Upper lobe of left lung (tissue), 4 donors: ENCODE measurements around the gene COX4I1.

Source experiments
- EP300 ChIP-seq, 4 donors: sonication (generic); formaldehyde crosslinking; IDR thresholded peaks; one replicate each; pipeline ENCODE4 v1.5.1; 2017; ENCODE audit warnings: antibody characterized with exemption in 4 of 4, control low read depth in 2 of 4
- POLR2AphosphoS5 ChIP-seq, 2 donors: sonication (generic); formaldehyde crosslinking; IDR thresholded peaks; one replicate each; pipeline ENCODE4 v1.5.1; 2017; ENCODE audit warnings: antibody characterized with exemption in 2 of 2
- TF ChIP-seq, protein P1 (sequence below), 6 experiments: fragments of 450-650 bp in 4 of 6; fragments of 200-600 bp in 2 of 6; sonication (generic) in 2 of 6; IDR thresholded peaks; one replicate each; pipeline ENCODE4 v1.5.1; 2016 to 2019; ENCODE audit warnings: antibody characterized with exemption in 6 of 6

DNA sequence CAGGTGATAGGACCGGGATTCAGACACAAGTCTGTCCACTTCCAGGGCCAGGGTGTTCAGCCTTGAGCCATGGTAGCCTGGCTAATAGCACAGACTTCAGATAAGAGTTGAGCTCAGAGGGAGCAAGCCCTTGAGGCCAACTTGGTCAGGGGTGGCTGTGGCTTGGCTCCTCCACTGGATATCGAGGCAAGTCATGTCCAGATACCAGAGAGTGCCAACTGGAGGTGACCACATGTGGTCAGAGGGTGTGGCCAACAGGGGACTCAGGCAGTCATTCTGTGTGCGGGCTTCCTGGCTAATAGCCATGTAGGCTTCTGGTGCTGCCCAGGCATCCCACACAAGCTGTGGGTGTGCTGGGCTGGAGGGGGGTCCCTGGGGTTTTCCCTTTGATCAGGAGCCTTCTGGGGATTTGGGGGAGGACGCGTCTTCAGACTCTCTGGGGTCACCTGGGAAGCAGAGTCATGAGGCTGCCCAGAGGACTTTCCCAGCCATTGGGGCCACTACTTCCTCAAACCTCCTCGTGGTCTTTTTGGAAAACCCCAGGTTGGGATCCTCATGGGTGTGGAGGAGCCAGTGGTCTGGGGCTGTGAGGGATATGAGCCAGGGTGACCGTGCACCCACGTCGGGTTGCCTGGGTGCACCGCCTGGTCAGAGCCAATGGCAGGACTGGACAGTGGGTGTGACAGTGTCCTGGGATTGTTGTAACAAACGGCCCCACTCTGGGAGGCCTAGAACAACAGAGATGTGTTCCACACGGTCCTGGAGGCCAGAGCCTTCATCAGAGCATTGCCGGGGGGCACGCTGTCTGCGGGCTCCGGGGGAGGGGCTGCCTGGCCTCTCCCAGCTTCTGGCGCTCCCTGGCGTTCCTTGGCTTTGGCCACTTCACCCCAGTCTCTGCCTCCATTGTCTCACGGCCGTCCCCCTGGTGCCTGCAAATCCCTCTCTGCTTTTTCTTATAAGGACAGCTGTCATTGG is 25.0 kb downstream of the COX4I1 start:
- TF ChIP-seq, protein P1, sequence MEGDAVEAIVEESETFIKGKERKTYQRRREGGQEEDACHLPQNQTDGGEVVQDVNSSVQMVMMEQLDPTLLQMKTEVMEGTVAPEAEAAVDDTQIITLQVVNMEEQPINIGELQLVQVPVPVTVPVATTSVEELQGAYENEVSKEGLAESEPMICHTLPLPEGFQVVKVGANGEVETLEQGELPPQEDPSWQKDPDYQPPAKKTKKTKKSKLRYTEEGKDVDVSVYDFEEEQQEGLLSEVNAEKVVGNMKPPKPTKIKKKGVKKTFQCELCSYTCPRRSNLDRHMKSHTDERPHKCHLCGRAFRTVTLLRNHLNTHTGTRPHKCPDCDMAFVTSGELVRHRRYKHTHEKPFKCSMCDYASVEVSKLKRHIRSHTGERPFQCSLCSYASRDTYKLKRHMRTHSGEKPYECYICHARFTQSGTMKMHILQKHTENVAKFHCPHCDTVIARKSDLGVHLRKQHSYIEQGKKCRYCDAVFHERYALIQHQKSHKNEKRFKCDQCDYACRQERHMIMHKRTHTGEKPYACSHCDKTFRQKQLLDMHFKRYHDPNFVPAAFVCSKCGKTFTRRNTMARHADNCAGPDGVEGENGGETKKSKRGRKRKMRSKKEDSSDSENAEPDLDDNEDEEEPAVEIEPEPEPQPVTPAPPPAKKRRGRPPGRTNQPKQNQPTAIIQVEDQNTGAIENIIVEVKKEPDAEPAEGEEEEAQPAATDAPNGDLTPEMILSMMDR (IDR thresholded peaks at IDR 0.05) = no peak
- TF ChIP-seq POLR2AphosphoS5 (IDR thresholded peaks at IDR 0.05) (no peak), EP300 (IDR thresholded peaks at IDR 0.05) (no peak)
